Vagina (tissue), 2 donors: ENCODE measurements around the gene FOXD4.
"Not testable (repeated sequence)": the region's sequence is repeated elsewhere in the genome, so short reads cannot be mapped to it uniquely, and the experiment has no call there.

Source experiments
- CTCF ChIP-seq, 3 experiments: fragments of 450-650 bp in 2 of 3; fragments of 200-600 bp in 1 of 3; sonication (generic) in 1 of 3; IDR thresholded peaks; one replicate each; pipeline ENCODE4 v1.5.1; 2017 to 2019; ENCODE audit warnings: antibody characterized with exemption in 3 of 3, mild to moderate bottlenecking in 2 of 3, moderate library complexity in 2 of 3
- POLR2A ChIP-seq, 2 donors: fragments of 450-650 bp; IDR thresholded peaks; one replicate each; pipeline ENCODE4 v1.6.1; 2017; ENCODE audit warnings: antibody characterized with exemption in 2 of 2, mild to moderate bottlenecking in 2 of 2, moderate library complexity in 2 of 2
- POLR2AphosphoS5 ChIP-seq, 2 donors: sonication (generic); formaldehyde crosslinking; IDR thresholded peaks; one replicate each; pipeline ENCODE4 v1.9.0; 2017; ENCODE audit warnings: antibody characterized with exemption in 2 of 2, mild to moderate bottlenecking in 2 of 2, low read depth in 1 of 2; ENCODE audit not compliant: insufficient read depth in 1 of 2

GRCh38 chr9:139880-140279, 21.7 kb upstream of the FOXD4 start:
- not testable (repeated sequence) for TF ChIP-seq CTCF (IDR thresholded peaks at IDR 0.05); POLR2A (IDR thresholded peaks at IDR 0.05); POLR2AphosphoS5 (IDR thresholded peaks at IDR 0.05; ENCODE audit: insufficient read depth in 1 of 2, low read depth in 1 of 2)
